Daoy (cell line): ENCODE results near the gene SQOR. TPM values are rescaled to one million over a fixed set of nuclear protein-coding genes. Genes with fewer than 3 reads are reported as not detected.

Experiments used
- DNase-seq: peaks from one replicate; pipeline ENCODE4 v3.0.0-alpha.2; 2015; ENCODE audit warnings: low read depth
- total RNA-seq: library from RNA; depleted of rRNA; stranded (reverse); fragments of >200 nt; shearing (Covaris generic); gene quantifications from 2 replicates; pipeline ENCODE4 v1.2.3, GENCODE V29; 2014; rRNA removed

The SQOR gene
- 35.1 and 46.1 TPM in 2 replicates for total RNA-seq

GRCh38 chr15:45634432-45635190, at the start of gene SQOR:
Gene SQOR (plus strand): TSS chr15:45635029. CDS start chr15:45658924, 23,895 bp downstream.
- peak; percentile 76 for DNase-seq

GRCh38 chr15:45585069-45585791, 49.6 kb upstream of the SQOR start:
- DNase-seq, result no peak

- DNase-seq, result no peak
These were observed 48.7 kb upstream of the SQOR start for GRCh38 chr15:45586125-45586524.

- no peak for DNase-seq
These were observed 48.2 kb upstream of the SQOR start for GRCh38 chr15:45586601-45587094.

- DNase-seq, result peak; percentile 93
These were observed 47.5 kb upstream of the SQOR start, which contains the start of gene BLOC1S6 for GRCh38 chr15:45587095-45587862. Gene BLOC1S6 (plus strand): TSS chr15:45587379. CDS start chr15:45587444, 65 bp downstream.

- no peak for DNase-seq
These were observed 47.0 kb upstream of the SQOR start for GRCh38 chr15:45587863-45588170.

- no peak for DNase-seq
These were observed 46.5 kb upstream of the SQOR start for GRCh38 chr15:45588219-45588875.

- DNase-seq, result no peak
These were observed 45.6 kb upstream of the SQOR start for GRCh38 chr15:45589256-45589655.

GRCh38 chr15:45594319-45594718, 40.5 kb upstream of the SQOR start:
- no peak for DNase-seq

GRCh38 chr15:45594835-45595530, 39.8 kb upstream of the SQOR start:
- no peak for DNase-seq

GRCh38 chr15:45603881-45604280, 30.9 kb upstream of the SQOR start:
- DNase-seq, result no peak

- no peak for DNase-seq
These were observed 30.5 kb upstream of the SQOR start for GRCh38 chr15:45604326-45604725.

- DNase-seq, result no peak
These were observed 28.4 kb upstream of the SQOR start for GRCh38 chr15:45606413-45606812.

GRCh38 chr15:45606841-45607240, 28.0 kb upstream of the SQOR start:
- no peak for DNase-seq

GRCh38 chr15:45611305-45611704, 23.5 kb upstream of the SQOR start:
- DNase-seq, result no peak

GRCh38 chr15:45612790-45613415, 21.9 kb upstream of the SQOR start:
- DNase-seq, result no peak

GRCh38 chr15:45616901-45617323, 17.9 kb upstream of the SQOR start:
- DNase-seq, result no peak

GRCh38 chr15:45618813-45619212, 16.0 kb upstream of the SQOR start:
- no peak for DNase-seq

- DNase-seq, result no peak
These were observed 6.7 kb upstream of the SQOR start for GRCh38 chr15:45628136-45628535.

GRCh38 chr15:45630917-45631691, 3.7 kb upstream of the SQOR start:
- peak; percentile 65 for DNase-seq
